Glomerular endothelial cell (primary cell): ENCODE results near the gene CPLX4. TPM values are rescaled to one million over a fixed set of nuclear protein-coding genes. Genes with fewer than 3 reads are reported as not detected.
"Not testable (repeated sequence)": the region's sequence is repeated elsewhere in the genome, so short reads cannot be mapped to it uniquely, and the experiment has no call there.

ENCODE experiments used
- DNase-seq: peaks from one replicate; pipeline ENCODE4 v3.0.0-alpha.2; 2011; ENCODE audit warnings: low read depth, low spot score; ENCODE audit errors: extremely low read depth
- total RNA-seq: library from RNA; depleted of rRNA; stranded (reverse); fragments of >200 nt; gene quantifications from 2 replicates; pipeline ENCODE4 v1.2.3, GENCODE V29; 2015

The CPLX4 gene
- total RNA-seq, 1 donor from 2014 or later: not detected

- DNase-seq: no peak
Measured at GRCh38 chr18:59271606-59272220, 46.7 kb downstream of the CPLX4 start.

DNA sequence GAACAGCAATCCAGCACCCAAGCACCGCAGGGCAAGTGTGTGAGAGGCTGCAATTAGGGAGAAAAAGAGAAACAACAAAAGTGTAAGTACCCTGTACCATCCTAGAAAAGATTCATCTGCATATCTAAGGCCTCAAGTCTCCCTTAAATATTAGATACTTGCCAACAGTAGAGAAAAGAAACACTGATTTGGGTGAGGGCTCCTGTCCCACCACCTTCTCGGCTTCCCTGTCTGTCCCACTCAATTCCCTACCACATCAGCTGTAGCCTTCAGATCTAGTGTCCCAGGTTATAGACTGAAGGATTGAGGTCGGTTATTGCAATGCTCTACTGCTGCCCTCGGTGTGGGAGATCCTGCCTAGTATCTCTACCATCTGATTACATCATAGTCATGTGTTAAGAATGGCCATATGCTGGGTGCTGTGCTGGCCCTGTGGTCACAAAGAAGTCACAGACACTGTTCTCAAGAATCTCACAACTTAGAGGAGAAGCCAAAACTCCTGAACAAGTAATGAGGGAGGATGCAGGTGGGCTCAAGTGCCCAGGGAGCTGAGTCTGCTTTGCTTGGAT, 47.7 kb downstream of the CPLX4 start:
- DNase-seq: no peak

DNA sequence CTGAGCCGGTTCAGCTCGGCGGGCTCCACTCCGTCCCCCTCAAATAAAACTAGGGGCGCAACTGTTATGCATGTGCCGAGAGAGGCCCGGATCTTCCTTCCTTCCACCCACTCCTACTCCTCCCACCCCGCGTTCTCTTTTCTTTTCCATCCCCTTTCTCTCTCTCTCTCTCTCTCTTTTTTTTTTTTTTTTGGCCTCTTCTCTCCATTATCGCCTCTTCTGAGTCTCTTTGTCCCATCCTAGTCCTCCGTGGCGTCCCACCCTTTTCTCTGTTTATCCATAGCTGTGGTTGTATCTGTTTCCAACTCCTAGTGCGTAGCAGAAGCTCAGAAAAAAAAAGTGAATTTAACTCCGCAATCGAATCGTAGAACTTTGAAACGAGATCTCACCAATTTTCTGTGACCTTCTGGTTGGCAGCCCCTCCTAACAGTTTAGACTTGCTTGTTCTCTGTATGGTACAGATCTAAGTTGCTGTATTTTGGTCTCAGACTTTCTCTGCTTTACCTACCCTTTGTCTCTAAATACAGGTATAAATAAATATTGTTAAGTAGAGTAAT, 48.8 kb downstream of the CPLX4 start:
- no peak for DNase-seq

GRCh38 chr18:59268721-59269562, 49.5 kb downstream of the CPLX4 start:
- no peak for DNase-seq

DNA sequence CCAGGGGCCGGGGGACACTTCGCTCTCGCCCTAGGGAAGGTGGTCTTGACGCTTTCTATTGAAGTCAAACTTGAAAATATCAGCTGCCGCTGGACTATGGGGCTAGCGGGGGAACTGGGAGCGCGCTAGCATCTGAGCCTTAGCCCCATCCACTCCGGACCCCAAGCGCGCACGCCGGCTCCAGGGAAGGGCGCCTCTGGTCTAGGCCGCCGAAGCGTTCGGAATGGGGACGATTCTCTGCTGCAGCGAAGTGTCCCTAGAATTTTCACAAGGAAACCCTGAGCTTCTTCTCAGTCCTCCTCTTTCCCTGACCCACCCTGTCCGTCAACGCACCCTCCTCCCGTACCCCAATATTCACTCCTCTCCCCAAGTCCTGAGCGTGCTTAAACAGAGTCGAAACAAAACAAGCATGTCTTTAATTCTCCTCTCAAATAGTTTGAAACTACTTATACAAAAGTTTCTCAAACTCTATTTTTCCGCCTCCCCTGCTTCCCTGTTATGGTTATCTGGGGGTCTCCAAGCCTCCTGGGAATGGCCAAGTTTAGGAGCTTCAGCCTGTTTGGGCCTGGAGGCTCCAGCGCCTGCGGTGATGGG, 50.2 kb downstream of the CPLX4 start:
- no peak for DNase-seq

DNA sequence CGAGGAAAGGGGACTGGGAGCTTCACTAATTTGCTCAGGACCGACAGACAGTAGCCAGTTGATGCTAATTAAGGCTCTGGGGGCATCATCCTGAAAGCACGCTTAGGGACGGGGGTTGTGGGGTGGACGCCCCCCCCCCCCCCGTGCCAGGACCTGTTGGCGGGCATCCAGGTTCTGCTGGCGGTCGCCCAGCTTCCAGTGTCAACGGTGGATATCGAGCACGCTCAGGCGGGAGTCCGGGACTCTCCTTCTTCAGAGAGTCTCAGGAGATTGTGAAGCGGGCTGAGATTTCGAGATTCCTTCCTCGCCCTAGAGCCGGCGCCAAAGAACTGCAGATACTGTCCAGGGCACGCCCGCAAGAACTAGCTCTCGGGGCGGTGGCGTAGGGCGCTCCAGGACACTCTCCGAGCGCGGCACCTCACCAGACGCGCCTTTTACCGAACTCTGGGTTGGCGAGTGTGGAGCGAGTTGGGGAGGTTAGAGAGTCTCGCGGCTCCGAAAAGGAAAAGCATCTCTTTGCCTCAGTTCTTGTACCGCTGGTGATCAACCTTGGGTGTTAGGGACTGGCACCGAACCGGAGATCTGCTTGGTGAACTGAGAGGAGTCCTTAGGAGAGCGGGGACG, 50.8 kb downstream of the CPLX4 start:
- no peak for DNase-seq

DNA sequence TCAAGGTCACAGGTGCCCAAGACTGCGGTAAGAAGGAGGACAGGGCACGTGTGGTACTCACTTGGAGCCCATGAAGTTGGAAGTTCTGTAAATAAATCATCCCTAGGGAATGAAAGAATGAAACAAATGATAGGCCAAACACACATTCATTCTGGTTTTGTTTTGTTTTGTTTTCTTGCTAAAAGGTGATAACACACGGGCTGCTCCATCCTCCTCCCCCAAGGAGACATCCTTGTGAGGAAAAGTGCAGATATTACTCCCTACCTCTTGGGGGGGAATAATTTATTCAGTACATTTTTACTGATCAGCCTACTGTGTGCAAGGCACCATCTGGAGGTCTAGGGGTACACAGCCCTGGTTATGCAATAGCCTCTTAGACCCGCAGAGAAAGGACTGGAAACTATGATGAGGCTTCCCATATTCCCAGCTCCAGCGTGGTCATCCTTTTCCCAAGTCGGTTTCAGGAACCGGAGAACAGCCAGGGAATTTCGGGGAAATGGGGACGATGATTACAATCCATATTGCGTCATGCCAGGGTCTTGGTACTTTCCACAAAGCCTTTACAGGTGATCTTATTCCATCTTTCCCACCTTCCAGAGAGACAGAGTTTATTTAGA, 51.5 kb downstream of the CPLX4 start:
- no peak for DNase-seq

DNA sequence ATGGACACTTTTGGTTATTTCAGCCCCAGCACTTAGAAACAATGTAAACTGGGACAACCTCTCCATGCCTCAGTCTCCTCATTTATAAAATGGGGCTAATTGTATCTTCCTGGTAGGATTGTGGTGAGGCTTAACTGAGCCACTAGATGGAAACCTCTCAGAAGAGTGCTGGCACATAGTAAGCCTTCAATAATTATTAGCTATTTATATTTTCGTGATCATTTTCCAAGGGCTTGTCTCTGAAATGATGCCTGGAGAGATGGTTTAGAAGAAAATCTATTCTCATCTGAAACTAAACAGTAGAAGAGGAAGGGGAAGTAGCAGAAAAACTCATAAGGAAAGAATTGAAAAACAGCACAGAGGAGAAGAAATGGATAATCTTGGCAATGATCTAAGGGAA, 52.0 kb downstream of the CPLX4 start:
- no peak for DNase-seq

DNA sequence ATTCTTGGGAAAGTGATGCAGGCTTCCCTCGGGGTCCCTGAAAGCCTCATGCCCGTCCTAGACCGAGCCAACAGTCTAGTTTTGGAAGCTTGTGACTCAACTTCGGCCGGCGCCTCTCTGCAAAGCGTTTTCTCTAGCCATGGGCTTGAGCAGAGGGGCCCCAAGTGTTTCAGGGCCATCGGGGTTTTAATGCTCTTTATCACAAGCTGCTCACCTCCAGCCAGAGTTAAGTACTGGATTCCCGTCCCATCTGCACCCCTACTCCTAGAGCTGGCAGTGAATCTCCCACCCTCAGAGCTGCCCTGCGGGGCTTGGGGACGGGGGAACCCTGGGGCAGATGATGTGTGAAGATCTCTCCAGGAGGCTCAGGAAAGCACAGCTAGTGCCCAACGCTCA, 52.5 kb downstream of the CPLX4 start:
- no peak for DNase-seq

DNA sequence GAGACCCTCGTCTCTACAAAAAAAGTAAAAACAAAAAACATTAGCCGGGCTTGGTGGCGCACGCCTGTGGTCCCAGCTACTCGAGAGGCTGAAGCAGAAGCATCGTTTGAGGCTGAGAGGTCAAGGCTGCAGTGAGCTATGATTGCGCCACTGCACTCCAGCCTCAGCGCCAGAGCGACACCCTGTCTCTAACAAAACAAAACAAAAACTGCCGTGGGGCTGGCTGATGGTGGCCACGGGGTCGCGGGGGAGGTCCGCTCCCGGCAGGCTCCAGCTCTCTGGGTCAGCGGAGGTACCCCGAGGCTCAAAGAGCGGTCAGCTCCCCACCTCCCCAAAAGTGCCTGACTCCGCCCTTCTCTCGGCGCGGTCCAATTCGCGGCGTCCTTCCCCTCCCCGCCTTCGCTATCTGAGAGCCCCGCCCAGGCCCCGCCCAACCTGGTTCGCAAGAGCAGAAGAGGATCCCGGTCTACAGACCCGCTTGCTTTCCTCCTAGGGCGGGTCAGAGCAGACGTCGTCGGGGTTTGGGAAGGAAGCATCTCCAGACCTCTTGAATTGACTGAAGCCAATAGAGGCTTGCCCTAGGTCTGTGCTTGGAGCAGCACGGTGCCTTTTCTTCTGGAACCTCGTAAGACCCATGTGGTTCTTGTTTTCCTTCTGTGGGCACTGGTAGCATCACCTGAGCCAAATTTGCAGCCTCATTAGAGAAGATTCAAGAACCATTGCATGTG, 53.0 kb downstream of the CPLX4 start:
- DNase-seq: no peak

- DNase-seq: no peak
Measured at GRCh38 chr18:59264651-59265245, 53.7 kb downstream of the CPLX4 start.

DNA sequence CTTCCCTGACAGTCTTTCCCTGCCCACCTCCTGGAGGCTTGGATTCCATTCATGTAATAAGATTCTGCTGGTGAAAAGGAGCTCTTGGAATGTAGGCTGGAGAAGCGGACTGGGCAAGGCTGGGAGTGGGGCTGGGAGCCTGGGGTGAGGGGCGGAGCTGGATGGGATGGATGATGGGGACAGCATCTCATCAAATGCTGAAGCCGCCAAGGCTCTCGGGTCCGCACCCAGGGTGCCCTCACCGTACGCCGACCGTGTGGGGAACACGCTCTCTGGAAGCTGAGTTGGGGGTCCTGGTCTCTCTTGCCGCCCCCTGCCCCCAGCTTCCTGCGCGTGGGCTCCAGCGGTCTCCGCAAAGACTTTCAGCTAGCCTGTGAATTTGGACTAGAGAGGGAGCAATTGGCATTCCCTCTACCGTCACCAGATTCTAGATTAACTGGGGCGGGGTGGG, 54.3 kb downstream of the CPLX4 start:
- DNase-seq: no peak

- DNase-seq: no peak
Measured at GRCh38 chr18:59263661-59264060, 54.8 kb downstream of the CPLX4 start.

GRCh38 chr18:59262243-59262642, 56.2 kb downstream of the CPLX4 start:
- not testable (repeated sequence) for DNase-seq

DNA sequence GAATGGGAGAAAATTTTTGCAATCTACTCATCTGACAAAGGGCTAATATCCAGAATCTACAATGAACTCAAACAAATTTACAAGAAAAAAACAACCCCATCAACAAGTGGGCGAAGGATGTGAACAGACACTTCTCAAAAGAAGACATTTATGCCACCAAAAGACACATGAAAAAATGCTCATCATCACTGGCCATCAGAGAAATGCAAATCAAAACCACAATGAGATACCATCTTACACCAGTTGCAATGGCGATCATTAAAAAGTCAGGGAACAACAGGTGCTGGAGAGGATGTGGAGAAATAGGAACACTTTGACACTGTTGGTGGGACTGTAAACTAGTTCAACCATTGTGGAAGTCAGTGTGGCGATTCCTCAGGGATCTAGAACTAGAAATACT, 56.6 kb downstream of the CPLX4 start:
- not testable (repeated sequence) for DNase-seq

DNA sequence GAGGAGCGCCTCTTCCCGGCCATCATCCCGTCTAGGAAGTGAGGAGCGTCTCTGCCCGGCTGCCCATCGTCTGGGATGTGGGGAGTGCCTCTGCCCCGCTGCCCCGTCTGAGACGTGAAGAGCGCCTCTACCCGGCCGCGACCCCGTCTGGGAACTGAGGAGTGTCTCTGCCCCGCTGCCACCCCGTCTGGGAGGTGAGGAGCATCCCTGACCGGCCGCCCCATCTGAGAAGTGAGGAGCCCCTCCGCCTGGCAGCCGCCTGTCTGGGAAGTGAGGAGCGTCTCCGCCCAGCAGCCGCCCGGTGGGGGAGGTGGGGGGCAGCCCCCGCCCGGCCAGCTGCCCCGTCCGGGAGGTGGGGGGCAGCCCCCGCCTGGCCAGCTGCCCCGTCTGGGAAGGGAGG, 63.0 kb downstream of the CPLX4 start:
- not testable (repeated sequence) for DNase-seq

- peak; percentile 31 for DNase-seq
Measured at GRCh38 chr18:59249199-59249774, 69.2 kb downstream of the CPLX4 start.

GRCh38 chr18:59246796-59247195, 71.7 kb downstream of the CPLX4 start:
- no peak for DNase-seq
